ENCODE measurements around the gene INSIG1.
A peak's percentile ranks its signal among the peaks of the same experiment; 100 is the strongest.

The INSIG1 gene

DNA sequence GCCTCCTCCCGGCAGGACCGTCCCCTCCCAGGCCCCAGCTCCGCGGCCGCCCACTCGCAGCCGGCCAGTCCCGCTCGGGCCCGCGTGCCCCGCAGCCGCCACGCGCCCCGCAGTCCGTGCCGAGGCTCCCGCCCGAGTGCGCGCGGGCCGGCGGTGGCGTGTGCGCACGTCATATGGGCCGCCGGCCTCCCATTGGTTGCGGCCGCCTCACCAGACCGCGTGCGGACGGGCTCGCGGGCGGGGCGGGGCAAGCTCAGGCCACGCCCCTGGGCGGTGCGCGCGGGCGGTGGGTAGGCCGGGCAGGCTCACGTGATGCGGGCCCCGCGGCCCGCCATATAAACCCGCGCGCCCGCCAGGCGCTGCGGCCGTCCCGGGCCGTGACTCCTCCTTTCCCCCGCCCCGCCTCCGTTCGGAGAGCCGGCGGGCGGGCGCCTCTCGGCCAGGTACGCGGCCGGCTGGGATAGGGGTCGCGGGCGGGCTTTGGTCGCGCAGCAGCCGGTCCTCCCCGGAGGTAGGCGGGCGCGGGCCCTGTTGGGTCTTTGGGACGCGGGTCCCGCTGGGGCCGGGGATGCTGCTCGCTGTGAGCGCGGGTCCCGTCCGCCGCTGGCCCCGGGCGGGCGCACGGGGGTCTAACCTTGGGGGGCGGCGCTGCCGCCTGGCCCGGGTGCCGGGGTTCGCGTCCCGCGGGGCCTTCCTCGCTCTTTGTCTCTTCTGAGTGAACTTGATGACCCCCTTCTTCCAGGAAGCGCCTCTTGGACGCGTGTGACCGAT is at the start of gene INSIG1:
Gene INSIG1 (plus strand): TSS at position 362 of the 771 bp plus-strand sequence. CDS start 408 bp downstream, at position 770.
- peak; percentile 93 to 94 for DNase-seq

DNA sequence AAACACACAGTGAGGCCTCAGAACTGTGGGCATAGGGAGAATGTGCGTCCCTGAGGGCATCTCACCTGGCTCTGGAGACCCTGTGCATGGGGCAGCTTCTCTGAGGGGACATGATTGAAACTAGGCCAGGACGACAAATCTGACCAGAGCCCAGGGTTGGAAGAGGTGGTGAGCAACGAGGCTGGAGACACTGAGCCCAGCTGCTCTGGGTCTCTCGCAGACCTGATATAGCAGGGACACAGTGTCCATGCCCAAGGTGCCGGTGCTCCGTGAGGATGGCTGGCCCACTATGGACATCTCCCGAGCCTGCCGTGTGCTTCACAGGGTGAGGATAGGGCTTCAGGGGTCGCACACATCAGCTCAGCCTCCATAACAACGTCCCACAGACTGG is 49.3 kb upstream of the INSIG1 start:
- DNase-seq: no peak

DNA sequence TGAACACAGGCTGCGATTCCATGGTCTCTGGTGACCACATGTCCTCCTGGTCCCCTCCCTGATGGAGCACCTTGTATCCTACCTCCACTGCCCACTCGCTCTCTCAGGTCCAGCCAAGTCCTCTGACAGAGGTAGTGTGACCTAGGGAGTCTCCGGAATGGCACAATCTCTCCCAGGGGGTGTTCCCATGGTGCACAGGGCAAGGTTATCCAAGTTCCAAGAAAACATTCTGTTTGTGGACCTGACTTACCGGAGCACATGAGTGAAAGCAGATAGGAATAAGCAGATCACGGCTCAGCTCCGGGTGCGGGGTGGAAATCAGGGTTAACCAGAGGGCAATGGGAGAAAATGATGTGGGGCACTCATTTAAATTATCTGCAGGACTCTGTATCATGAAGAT is 45.8 kb upstream of the INSIG1 start:
- no peak for DNase-seq

DNA sequence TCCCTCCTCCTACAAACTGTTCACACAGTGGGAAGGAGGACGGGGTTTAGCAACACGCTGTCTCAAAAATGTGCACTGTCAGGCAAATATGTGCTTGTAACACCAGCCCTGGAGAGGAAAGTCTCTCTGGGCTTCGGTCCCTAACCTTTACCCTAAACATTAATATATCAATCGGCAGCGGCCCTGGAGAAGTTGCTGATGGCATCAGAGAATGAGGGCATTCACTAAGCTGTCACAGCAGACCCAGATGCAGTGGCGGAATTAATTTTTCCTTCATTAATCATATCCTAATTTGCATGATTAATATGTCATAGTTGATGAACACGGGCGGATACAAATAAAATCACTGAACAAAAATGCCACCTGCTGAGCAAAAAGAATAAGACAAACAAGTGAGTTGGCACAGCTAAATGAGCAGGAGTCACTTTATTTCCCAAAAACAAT is 45.2 kb upstream of the INSIG1 start:
- DNase-seq: no peak

DNA sequence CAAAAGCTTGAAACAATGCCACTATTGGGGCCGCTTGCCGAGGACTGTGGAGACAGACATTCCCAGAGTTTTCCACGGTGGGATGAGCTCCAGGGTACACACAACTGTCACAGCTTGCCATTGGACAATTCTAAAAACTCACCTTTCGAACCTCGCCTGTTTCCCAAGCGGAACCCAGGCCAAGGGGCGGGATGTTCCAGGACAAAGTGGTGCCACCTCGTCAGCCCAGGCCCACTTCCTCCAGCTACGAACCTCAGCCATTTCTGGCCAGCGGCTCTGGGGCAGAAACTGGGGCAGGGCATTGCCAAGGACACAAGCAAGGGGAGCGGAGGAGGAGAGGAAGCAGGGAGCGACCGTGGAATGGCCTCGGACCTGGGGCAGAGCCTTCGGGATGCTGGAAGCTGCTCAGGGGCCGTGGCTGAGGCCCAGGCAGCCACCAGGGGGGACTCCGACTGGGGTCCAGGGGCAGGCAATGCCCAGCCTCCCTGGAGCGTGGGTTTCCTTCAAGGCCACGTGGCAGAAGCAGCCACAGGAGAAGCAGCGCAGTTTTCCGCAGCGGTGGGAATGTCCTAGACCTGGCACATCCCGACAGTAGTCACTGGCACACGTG is 44.7 kb upstream of the INSIG1 start:
- DNase-seq: no peak

DNA sequence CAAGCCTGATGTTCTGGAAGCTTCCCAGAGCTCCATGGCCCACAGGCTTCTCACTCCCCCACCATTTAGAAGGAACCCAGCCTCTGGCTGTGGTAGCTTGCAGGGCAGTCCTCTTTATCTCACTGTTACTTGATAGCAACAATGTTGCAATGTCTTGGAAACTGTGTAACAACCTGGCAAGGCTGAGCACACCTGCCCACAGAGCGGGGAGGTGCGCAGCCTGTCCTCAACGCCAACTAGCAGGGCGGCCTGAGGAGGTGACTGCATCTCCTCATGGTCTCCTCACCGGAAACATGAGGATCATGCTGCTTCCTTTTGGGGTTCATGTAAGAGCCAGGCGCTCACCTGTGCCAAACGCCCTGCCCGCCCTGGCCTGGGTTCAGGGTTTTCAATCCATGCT is 43.7 kb upstream of the INSIG1 start:
- DNase-seq: no peak

DNA sequence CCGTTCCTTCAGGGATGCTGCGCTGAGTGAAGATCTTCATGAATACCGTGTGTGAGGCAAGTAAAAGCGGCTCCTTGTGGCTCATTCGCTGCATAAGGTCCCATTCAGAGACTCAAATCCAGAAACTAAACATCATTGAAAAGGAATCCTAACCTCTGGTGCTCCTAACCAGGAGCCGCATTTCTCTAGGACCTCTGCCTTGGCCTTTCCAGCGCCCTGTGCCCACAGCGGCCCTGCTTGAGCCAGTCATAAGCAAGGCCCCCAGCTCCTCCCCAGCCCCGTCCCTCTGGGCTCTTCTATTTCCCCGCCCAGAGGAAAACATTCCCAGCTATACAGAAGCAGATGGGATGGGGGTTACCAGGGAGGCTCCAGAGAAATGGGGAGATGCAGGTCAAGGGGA is 42.6 kb upstream of the INSIG1 start:
- DNase-seq: no peak

DNA sequence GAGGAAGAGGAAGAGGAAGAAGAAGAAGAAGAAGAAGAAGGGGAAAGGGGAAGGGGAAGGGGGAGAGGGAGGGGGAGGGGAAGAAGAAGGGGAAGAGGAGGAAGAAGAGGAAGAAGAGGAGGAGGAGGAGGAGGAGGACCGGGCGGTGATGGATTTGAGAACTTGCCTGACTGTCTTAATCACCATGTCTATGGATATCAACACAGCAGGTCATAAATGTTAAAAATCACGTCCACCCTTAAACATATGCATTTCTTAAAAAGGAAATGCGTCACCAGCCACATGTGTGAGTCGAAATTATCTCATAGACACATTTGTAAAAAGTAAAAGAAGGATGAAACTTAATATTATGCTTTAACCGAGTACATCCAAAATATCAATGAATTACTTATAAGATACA is 42.1 kb upstream of the INSIG1 start:
- DNase-seq: no peak

DNA sequence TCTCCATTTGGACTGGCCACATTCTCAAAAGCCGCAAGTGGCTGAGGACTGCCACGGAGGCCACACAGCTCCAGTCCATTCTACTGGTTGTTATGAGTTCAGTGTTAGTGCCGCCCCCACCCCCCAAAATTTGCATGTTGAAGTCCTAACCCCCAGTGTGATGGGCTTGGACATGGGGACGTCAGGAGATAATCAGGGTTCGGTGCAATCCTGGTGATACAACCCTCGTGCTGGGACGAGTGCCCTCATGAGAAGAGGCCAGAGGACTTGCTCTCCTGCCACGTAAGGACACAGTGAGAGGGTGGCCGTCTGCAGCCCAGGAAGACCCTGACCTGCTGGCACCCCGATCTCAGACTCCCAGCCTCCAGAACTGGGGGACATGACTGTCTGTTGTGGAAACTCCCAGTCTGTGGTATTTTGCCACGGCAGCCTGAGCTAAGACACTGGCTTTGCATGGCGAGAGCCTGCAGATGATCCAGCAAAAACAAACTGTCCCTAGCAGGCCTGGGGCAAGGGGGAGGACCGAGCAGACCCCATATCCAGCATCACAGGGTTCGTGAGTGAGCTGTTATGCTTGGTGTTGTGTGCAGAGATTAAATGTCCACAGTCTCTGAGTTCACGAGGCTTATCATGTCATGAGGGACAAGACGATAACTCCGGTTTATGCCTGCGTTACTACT is 41.5 kb upstream of the INSIG1 start:
- DNase-seq: no peak

DNA sequence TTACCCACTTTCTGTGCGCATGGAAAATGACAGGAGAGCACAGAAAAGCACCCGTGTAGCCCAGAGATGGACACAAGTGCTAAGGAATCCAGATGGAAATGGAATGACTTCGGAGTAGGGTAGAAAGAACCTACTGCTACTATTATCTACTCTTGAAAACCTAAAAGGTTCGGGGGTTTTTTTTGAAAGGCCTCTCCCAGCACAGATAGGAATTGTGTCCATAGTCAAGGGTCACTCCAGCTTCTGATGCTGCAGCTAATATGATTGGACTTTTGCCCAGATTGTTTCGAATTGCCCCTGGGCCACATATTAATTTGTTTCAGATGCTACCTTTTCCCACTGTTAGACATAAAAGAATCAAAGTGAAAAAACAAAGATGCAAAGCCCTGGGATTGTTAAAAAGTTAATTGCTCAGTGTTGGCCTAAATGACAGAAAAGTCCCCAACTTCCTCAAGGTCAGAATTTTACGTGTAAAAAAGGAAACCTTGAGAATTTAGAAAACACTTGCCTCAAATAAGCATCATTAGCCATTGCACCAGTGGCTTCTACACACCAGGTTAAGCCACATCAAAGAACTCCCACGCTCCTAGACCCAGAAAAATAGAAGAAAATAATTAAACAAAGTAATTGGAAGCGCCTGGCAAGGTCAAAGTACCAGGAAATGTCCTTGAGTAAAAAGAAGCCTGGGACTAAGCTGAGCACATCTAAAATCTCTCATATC is 40.8 kb upstream of the INSIG1 start:
- no peak for DNase-seq

DNA sequence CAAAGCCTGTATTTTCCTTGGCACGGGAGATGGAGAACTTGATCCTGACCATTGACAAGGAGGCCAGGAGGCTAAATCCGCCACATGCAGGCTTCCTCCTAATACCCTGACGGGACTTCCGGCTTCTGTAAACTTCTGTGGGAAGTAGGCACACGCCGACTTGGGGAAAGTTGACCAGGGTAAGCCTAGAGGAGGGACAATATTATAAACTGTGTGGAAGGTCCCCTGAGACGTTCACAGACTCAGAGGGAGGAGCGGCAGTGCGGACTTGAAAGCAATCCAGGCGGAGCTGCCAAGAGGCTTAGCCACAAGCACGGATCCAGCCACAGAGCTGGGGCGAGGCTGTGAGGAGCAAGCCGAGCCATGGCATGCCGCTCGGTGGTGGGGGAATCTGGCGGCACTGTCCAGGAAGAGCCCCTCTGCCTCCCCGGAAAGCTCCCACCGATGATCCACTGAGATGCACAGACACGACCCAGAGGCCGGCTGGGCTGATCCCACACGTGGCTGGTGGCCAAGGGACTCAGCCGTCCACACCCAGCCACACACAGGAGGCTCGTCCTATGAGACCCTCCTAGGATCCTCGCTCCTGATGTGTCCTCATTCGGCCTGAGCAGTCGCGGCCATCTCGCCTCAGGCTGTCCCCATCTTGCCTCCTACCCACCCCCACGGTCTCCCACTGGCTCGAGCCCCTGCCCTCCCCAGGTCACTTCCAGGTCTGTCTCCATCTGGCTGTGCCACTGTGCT is 40.0 kb upstream of the INSIG1 start:
- DNase-seq: no peak

DNA sequence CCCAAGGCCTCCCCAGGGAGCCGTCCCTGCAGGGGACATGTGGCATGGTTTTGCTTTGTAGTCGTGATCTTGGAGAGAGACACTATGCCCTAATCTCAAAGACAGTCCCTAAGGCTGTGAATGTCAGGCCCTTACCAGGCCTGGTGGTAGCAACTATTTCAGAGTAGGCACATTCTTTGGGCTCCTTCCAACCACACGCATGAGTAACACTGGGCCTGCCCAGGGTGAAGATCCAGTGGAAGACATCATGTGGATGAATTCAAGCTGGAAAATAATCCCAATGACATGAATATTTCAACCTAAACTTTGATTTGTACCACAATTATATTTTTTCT is 39.5 kb upstream of the INSIG1 start:
- DNase-seq: no peak

DNA sequence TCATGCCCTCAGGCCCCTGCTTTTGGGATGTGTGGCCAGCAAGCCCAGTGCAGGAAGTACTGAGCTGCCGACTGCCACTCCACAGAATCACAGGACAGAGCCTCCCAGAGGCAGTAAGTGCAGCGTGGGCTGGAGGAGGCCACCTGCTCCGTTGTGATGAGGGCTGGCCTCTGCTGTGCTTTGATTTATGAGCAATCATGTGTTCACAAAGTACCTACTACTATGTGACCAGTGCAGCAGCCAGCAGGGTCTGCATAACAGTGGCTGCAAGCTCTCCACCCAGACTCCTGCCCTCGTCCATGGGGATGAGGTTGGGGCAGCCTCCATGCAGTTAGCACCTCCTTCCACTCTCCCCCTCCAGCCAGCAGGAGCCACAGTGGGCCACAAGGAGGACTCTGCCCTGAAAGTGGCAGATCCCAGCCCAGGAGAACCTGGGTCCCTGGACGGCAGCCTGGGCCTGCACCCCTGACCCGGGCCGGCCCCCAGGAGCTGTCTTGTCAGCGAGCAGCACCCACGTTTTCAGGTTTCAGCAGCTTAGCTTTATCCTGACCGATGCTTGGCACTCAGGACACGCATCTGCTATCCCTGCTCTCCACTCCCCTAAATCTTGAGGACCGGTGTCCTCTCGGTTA is 37.7 kb upstream of the INSIG1 start:
- DNase-seq: no peak

DNA sequence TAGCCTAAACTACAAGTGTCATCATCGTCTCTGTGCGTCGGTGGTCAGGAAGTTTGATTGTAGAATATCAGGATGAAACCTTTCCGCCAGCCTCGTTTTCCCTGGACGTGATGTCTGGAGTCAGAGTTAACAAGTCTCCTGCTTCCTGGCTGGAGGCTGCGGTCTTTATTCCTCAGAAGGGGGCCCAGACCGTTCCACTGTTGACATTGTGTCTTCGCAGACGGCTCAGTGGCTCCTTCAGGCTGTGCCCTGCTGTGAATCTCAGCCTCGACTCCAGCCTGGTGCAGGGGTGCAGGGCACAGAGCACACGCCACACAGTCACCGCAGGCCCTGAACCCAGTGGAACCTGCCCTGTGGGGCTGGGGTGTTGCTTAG is 37.2 kb upstream of the INSIG1 start:
- no peak for DNase-seq

DNA sequence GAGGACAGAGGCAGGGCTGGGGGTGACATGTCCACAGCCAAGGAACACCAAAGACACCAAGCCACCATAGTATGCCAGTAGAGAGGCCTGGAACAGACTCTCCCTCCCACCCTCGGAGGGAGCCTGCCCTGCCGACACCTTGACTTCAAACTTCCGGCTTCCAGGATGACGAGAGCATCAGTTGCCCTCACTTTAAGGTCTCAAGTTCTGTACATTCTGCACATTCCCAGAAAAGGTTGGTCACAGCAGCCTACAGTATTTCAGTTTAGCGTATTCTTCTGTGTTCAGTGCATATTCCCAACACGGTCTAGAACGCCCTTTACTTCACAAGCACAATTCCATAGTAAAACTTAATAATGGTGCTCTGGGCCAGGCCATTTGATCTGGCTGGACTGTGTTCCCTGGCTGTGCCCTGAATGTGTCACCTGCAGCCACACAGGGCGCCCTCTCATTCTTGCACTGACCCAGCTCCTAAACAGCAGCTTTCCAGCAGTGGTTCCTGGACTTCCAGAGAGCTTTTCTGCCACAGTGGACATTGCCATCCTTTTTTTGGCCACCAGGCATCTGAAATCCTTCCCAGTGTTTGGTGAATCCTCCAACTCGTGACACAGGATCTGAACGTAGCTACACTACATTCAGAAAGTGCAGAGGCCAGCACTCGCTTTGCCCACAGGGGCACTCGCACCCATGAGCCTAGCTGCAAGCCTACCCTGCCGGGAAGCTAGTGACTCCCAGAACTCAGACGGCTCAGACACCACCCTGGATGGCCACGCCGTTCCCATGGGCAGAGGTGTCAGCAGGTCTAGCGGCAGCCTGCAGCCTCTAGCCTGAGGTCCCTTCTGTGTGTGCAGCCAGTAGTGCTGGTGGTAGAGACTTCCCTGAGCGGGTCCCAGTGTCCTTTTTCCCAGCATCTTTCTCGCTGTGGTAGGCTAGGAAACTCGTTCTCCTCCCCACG is 36.4 kb upstream of the INSIG1 start:
- no peak for DNase-seq

DNA sequence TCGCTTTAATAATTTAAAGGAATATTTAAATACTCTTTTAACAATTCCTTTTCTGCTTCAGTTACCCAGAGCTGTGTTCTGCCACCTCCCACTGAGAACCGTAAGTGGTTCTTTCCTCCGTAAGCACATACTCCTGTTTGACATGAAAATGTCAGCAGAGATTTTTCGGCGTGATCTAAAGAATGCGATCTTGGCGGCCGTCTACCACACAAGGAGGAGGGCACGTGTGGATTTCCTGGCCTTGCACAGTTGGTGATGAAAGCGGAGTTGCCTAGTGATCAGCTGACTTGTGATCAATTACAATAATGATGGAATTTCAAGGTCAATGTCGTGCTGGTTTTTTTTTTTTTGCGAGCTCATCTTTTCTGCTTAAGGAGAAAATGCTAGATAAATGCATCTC is 35.6 kb upstream of the INSIG1 start:
- no peak for DNase-seq

DNA sequence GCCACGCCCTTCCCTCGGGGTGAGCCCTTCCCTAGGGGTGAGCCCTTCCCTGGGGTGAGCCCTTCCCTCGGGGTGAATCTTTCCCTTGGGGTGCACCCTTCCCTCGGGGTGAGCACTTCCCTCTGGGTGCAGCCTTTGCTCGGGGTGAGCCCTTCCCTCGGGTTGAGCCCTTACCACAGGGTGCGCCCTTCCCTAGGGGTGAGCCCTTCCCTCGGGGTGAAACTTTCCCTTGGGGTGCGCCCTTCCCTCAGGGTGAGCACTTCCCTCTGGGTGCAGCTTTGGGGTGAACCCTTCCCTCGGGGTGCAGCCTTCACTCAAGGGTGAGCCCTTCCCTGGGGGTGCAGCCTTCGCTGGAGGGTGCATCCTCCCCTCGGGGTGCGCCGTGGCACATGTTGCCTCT is 34.6 kb upstream of the INSIG1 start:
- no peak for DNase-seq

DNA sequence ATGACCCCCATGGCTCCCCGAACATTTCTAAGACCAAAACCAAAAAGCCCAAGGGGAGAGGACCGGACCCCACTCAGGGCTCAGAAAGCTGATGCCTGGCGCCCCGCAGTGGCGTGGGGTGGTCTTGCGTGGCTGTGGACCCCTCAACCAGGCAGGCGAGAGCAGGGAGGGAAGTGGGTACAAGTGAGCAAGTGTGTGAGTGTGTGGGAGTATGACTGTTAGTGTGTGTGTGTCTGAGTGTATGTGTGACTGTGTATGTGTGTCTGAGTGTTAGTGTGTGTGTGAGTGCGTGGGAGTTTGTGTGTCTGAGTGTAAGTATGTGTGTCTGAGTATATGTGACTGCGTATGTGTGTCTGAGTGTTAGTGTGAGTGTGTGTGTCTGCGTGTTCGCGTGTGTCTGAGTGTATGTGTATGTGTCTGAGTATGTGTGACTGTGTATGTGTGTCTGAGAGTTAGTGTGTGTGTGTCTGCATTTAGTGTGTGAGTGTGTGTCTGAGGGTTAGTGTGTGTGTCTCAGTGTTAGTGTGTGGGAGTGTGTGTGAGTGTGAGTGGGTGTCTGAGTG is 34.0 kb upstream of the INSIG1 start:
- no peak for DNase-seq

DNA sequence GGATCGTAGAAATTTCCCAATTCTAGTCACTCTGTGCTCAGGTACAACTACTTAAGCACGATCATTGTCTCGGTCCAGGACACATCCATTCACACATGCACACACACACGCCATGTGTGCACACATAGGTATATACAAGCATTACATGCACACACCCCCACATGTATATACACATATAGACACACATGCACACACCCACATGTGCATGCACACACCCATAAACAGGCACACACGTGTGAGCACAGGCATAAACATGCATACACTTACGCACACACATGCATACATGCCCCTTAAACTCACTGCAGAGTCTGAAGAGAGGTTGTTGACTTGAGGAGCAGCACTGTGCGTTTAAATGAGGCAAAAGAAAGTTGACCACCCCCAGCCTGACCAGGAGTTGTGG is 32.5 kb upstream of the INSIG1 start:
- DNase-seq: no peak

DNA sequence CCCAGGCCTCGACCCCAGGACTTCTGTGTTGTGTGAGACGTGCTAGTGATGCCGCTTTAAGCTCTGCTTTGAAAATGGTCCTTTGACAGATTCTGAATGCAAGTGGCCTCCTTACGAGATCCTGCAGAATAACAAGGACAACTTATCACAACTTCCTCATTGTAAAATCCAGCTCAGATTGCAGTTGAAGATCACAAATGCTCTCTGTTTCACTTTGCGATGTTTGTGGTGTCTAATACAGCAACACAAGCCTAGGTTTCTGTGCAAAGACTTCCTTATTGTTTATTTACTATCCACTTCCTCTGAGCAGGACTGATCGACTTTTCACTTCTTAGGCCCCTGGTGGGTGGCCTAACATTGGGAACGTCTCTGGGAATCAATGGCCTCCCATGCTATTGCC is 31.7 kb upstream of the INSIG1 start:
- DNase-seq: no peak

DNA sequence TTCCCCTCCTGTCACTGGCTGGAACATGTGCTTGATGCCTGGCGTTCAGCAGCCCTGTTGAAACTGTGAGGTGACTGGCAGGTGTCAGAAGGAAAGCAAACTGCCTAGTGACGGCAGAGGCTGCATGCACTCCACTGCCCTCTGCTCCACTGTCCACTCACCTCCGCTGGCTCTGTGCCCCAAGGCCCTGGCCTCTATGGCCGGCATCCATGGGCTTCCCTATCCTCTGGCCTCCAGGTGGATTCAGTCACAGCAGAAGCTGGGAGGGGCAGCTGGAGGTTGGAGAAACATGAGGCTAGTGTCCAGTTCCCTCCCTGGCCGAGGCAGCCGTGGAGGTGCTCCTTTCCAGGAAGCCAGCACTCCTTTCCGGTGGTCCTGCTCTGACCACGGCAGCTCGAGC is 31.2 kb upstream of the INSIG1 start:
- no peak for DNase-seq
